H1 (cell line): ENCODE measurements around the gene VAPB. TPM values are rescaled to one million over a fixed set of nuclear protein-coding genes. Genes with fewer than 3 reads are reported as not detected.

Experiments used
- BACH1 ChIP-seq: IDR thresholded peaks from 2 replicates; pipeline ENCODE4 v1.6.1; 2012; ENCODE audit warnings: low read length, improper control_type of control experiment
- PHF8 ChIP-seq: fragments of 200-600 bp; sonication (generic); conservative IDR thresholded peaks from 2 replicates; pipeline ENCODE4 v1.7.1; 2012; ENCODE audit warnings: low read depth, mild to moderate bottlenecking, inconsistent platforms, low read length, moderate library complexity
- POLR2A ChIP-seq, 2 experiments: IDR thresholded peaks; 1 replicate in 1 of 2; 2 replicates in 1 of 2; pipeline ENCODE4 v1.6.1; 2011; ENCODE audit warnings: low read depth in 2 of 2, low read length in 2 of 2, mild to moderate bottlenecking in 2 of 2; ENCODE audit errors: control extremely low read depth in 1 of 2
- RNF2 ChIP-seq: fragments of 200-900, 300-1000 bp; sonication (generic); IDR thresholded peaks from 2 replicates; pipeline ENCODE4 v1.7.1; 2016; ENCODE audit warnings: borderline replicate concordance, low read depth, mild to moderate bottlenecking, antibody characterized with exemption, low read length; ENCODE audit not compliant: poor library complexity, severe bottlenecking; ENCODE audit errors: missing control alignments
- YY1 ChIP-seq: IDR thresholded peaks from 2 replicates; pipeline ENCODE4 v1.6.1; 2011; ENCODE audit warnings: low read depth, mild to moderate bottlenecking, low read length
- polyA plus RNA-seq, 7 experiments: library from polyadenylated mRNA; depleted of rRNA in 3 of 7; stranded (reverse) in 5 of 7; unstranded in 2 of 7; fragments of >200 nt in 5 of 7; fragments of 200-250 nt in 2 of 7; gene quantifications; 1 replicate in 5 of 7; 2 replicates in 1 of 7; 4 replicates in 1 of 7; pipeline versions ENCODE4 v1.2.1 to v1.2.3, GENCODE V29; 2011 to 2013; ENCODE audit warnings: missing spikeins in 2 of 7, mixed read lengths in 2 of 7
- total RNA-seq: library from RNA; stranded (reverse); fragmentation: NEBNext Ultra II Directional; extraction: Animal tissue kit (Norgen Biotek cat#: 25700); gene quantifications from 2 replicates; pipeline ENCODE4 v1.2.1, GENCODE V29; 2021
- TF ChIP-seq, protein P1 (sequence below): fragments of 300-600 bp; sonication (generic); IDR thresholded peaks from 2 replicates; pipeline ENCODE4 v1.7.1; 2012; ENCODE audit warnings: low read length, moderate library complexity, mild to moderate bottlenecking, inconsistent platforms; ENCODE audit not compliant: insufficient replicate concordance
- TF ChIP-seq, protein P2 (sequence below): IDR thresholded peaks from 2 replicates; pipeline ENCODE4 v1.6.1; 2012; ENCODE audit warnings: inconsistent platforms

Gene VAPB
- total and polyA plus RNA-seq, 2 of the 8 experiments (the other 6 are each of a cell fraction or from before 2014, with no cell fraction given) = 24.4 to 62.8 TPM

DNA sequence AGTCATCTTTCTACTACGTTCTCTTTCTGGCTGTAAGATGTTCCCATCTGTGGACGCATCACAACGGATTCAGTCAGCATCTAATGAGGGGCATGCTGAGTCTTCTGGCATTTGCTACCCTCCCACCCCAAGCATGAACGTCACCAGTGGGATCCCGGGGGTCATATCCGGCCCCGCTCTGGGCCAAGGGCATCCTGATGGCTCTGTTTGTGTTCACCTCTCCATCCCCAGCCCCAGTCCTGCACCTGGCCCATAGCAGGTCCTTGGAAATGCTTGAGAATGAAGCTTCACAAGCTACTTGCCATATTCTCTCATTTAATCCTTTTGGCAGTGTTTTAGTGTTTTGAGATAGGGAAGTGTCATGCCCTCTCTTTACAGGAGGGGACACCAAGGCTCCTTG lies 111.2 kb downstream of the VAPB start (continued):
- TF ChIP-seq, protein P1, sequence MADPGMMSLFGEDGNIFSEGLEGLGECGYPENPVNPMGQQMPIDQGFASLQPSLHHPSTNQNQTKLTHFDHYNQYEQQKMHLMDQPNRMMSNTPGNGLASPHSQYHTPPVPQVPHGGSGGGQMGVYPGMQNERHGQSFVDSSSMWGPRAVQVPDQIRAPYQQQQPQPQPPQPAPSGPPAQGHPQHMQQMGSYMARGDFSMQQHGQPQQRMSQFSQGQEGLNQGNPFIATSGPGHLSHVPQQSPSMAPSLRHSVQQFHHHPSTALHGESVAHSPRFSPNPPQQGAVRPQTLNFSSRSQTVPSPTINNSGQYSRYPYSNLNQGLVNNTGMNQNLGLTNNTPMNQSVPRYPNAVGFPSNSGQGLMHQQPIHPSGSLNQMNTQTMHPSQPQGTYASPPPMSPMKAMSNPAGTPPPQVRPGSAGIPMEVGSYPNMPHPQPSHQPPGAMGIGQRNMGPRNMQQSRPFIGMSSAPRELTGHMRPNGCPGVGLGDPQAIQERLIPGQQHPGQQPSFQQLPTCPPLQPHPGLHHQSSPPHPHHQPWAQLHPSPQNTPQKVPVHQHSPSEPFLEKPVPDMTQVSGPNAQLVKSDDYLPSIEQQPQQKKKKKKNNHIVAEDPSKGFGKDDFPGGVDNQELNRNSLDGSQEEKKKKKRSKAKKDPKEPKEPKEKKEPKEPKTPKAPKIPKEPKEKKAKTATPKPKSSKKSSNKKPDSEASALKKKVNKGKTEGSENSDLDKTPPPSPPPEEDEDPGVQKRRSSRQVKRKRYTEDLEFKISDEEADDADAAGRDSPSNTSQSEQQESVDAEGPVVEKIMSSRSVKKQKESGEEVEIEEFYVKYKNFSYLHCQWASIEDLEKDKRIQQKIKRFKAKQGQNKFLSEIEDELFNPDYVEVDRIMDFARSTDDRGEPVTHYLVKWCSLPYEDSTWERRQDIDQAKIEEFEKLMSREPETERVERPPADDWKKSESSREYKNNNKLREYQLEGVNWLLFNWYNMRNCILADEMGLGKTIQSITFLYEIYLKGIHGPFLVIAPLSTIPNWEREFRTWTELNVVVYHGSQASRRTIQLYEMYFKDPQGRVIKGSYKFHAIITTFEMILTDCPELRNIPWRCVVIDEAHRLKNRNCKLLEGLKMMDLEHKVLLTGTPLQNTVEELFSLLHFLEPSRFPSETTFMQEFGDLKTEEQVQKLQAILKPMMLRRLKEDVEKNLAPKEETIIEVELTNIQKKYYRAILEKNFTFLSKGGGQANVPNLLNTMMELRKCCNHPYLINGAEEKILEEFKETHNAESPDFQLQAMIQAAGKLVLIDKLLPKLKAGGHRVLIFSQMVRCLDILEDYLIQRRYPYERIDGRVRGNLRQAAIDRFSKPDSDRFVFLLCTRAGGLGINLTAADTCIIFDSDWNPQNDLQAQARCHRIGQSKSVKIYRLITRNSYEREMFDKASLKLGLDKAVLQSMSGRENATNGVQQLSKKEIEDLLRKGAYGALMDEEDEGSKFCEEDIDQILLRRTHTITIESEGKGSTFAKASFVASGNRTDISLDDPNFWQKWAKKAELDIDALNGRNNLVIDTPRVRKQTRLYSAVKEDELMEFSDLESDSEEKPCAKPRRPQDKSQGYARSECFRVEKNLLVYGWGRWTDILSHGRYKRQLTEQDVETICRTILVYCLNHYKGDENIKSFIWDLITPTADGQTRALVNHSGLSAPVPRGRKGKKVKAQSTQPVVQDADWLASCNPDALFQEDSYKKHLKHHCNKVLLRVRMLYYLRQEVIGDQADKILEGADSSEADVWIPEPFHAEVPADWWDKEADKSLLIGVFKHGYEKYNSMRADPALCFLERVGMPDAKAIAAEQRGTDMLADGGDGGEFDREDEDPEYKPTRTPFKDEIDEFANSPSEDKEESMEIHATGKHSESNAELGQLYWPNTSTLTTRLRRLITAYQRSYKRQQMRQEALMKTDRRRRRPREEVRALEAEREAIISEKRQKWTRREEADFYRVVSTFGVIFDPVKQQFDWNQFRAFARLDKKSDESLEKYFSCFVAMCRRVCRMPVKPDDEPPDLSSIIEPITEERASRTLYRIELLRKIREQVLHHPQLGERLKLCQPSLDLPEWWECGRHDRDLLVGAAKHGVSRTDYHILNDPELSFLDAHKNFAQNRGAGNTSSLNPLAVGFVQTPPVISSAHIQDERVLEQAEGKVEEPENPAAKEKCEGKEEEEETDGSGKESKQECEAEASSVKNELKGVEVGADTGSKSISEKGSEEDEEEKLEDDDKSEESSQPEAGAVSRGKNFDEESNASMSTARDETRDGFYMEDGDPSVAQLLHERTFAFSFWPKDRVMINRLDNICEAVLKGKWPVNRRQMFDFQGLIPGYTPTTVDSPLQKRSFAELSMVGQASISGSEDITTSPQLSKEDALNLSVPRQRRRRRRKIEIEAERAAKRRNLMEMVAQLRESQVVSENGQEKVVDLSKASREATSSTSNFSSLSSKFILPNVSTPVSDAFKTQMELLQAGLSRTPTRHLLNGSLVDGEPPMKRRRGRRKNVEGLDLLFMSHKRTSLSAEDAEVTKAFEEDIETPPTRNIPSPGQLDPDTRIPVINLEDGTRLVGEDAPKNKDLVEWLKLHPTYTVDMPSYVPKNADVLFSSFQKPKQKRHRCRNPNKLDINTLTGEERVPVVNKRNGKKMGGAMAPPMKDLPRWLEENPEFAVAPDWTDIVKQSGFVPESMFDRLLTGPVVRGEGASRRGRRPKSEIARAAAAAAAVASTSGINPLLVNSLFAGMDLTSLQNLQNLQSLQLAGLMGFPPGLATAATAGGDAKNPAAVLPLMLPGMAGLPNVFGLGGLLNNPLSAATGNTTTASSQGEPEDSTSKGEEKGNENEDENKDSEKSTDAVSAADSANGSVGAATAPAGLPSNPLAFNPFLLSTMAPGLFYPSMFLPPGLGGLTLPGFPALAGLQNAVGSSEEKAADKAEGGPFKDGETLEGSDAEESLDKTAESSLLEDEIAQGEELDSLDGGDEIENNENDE = no peak
- no peak for TF ChIP-seq BACH1
- TF ChIP-seq POLR2A (IDR thresholded peaks at IDR 0.05; ENCODE audit: control extremely low read depth in 1 of 2, low read depth in 2 of 2, low read length in 2 of 2) = no peak
- TF ChIP-seq RNF2 = no peak
- no peak for TF ChIP-seq PHF8
- no peak for TF ChIP-seq YY1
- TF ChIP-seq, protein P2, sequence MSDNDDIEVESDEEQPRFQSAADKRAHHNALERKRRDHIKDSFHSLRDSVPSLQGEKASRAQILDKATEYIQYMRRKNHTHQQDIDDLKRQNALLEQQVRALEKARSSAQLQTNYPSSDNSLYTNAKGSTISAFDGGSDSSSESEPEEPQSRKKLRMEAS = no peak
